Right cardiac atrium (tissue), 5 donors: ENCODE results near the gene RAB3GAP2. TPM values are rescaled to one million over a fixed set of nuclear protein-coding genes. Genes with fewer than 3 reads are reported as not detected.
"Not testable (repeated sequence)": the region's sequence is repeated elsewhere in the genome, so short reads cannot be mapped to it uniquely, and the experiment has no call there.

Experiments used
- ATAC-seq, 2 donors: fragments of 200-7000 bp; cut with Tn5 transposase; one replicate each; pipeline versions ENCODE4 v1.8.0 to v1.9.1; 2020; ENCODE audit warnings: moderate library complexity in 2 of 2, mild to moderate bottlenecking in 1 of 2
- DNase-seq, 3 donors: peaks; one replicate each; pipeline ENCODE4 v3.0.0-alpha.2; 2020
- H3K27ac ChIP-seq: one replicate; pipeline ENCODE4 v1.5.1; 2013; ENCODE audit warnings: mild to moderate bottlenecking, low read length, control low read depth, moderate library complexity
- H3K27me3 ChIP-seq: one replicate; pipeline ENCODE4 v1.6.1; 2013; ENCODE audit not compliant: control insufficient read depth, insufficient read depth
- H3K4me1 ChIP-seq: one replicate; pipeline ENCODE4 v1.6.1; 2013; ENCODE audit warnings: low read length; ENCODE audit not compliant: control insufficient read depth, insufficient read depth
- H3K4me3 ChIP-seq: one replicate; pipeline ENCODE4 v1.5.1; 2013; ENCODE audit warnings: low read length, control low read depth
- H3K9me3 ChIP-seq: one replicate; pipeline ENCODE4 v1.6.1; 2013; ENCODE audit warnings: low read length; ENCODE audit not compliant: control insufficient read depth
- WGBS: extraction: QIAGEN DNeasy Blood & Tissue Kit; methylation state at CpG from one replicate; pipeline ENCODE4 v1.1.7; 2013; 5-methylcytosine and 5-hydroxymethylcytosine counted together
- intact Hi-C, 4 donors: fragments of 100-400 bp; cut with DNase I; formaldehyde crosslinking; loops; one replicate each; pipeline versions ENCODE4 v1.11.0 to v1.14.0; 2022 to 2023
- polyA plus RNA-seq: library from polyadenylated mRNA; stranded (reverse); fragments of 200-250 nt; gene quantifications from one replicate; pipeline ENCODE4 v1.2.3, GENCODE V29; 2013
- total RNA-seq, 4 donors: library from RNA; stranded (reverse); fragmentation: NEBNext Ultra II Directional; extraction: Animal tissue kit (Norgen Biotek cat#: 25700); gene quantifications; one replicate each; pipeline ENCODE4 v1.2.1, GENCODE V29; 2021
- donor health status: healthy with polysubstance abuse.
- donor health status: DM: no; HTN: yes; CAD: no.
- donor health status: DM: no; HTN: no; CAD: no.
- donor health status: DM: no; HTN: yes; CAD: no; lungs with severe emphysema.
- donor health status: DM: yes; HTN: yes; CAD: no.

The RAB3GAP2 gene
- total and polyA plus RNA-seq, 5 donors: 7.4 to 31.9 (median 23.4) TPM

DNA sequence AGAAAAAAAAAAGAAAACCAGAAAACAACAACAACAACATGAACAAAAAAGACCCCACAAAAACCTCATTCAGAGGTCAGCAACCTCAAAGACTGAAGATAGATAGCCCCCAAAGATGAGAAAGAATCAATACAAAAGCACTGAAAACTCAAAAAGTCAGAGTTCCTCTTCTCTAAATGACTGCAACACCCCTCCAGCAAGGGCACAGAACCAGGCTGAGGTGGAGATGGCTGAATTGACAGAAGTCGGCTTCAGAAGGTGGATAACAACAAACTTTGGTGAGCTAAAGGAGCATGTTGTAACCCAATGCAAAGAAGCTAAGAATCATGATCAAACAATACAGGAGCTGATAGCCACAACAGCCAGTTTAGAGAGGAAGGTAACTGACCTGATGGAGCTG is 17.0 kb downstream of the RAB3GAP2 start:
- Histone ChIP-seq H3K9me3 (no peaks in the 10 kb centered on the region), H3K4me1 (no peaks in the 10 kb centered on the region), H3K27me3 (no peaks in the 10 kb centered on the region), H3K27ac (no peak overlapping the region), H3K4me3 (no peak overlapping the region)
- ATAC-seq (no peak), DNase-seq (no peak)
- WGBS: 94% methylated on average over 1 of the region's 1 CpG
- intact Hi-C loops: no loop called here

DNA sequence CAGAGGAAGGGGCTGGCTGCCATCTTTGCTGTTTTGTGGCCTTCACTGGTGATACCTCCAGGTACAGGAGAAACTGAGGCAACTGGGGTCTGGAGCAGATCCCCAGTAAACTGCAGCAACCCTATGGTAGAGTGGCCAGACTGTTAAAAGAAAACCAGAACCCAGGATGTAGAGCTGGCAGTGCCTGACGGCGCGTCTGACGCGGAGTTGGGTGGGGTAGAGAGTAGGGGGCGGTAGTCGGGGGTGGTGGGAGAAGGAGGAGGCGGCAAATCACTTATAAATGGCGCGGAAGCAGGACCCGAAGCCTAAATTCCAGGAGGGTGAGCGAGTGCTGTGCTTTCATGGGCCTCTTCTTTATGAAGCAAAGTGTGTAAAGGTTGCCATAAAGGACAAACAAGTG is 19.0 kb downstream of the RAB3GAP2 start:
- WGBS: 99% methylated on average over 12 of the region's 12 CpGs
- H3K27ac ChIP-seq, H3K4me1 ChIP-seq, H3K27me3 ChIP-seq, intact Hi-C loops, DNase-seq, H3K9me3 ChIP-seq, H3K4me3 ChIP-seq: not testable (repeated sequence)
- ATAC-seq: peak; percentile 72 to 73

DNA sequence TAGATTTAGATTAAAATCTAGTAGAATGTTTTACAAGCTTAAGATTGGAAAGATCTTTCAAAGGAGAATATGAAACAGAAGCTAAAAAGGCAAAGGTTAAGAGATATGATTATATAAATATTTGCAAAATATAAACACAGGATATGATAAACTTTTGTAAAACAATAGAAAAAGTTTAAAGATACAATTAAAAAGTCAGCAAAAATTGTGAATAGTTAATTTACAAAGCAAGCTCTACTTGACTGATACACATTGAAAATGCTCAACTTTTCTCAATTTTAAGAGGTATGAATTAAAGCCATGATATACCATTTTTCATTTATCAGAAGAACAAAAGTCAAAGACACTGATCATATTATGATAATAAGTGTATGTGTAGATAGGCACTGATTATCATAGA is 21.0 kb downstream of the RAB3GAP2 start:
- H3K9me3 ChIP-seq: peaks cover 3% of the 10 kb centered on the region
- no peak for DNase-seq
- no peak for ATAC-seq
- no peaks in the 10 kb centered on the region for H3K4me1 ChIP-seq
- H3K4me3 ChIP-seq: no peak overlapping the region
- H3K27ac ChIP-seq: no peak overlapping the region
- H3K27me3 ChIP-seq: no peaks in the 10 kb centered on the region
- intact Hi-C loops: no loop called here

DNA sequence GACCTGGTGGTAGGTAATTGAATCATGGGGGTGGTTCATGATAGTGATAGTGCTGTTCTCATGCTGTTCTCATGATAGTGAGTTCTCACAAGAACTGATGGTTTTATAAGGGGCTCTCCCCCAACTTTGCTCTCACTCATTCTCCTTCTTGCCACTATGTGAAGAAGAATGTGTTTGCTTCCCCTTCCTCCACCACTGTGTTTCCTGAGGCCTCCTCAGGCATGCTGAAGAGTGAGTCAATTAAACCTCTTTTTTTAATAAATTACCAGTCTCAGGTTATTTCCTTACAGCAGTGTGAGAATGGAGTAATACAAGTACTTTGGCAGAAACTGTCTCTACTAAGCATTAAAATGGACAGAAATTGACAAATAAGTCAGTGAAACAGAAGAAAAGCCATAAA is 21.6 kb downstream of the RAB3GAP2 start:
- no peak for DNase-seq
- intact Hi-C loops: no loop called here
- ATAC-seq: no peak
- H3K27me3 ChIP-seq: no peaks in the 10 kb centered on the region
- no peak overlapping the region for H3K27ac ChIP-seq
- no peak overlapping the region for H3K4me3 ChIP-seq
- H3K4me1 ChIP-seq: no peaks in the 10 kb centered on the region
- H3K9me3 ChIP-seq: peaks cover 3% of the 10 kb centered on the region

DNA sequence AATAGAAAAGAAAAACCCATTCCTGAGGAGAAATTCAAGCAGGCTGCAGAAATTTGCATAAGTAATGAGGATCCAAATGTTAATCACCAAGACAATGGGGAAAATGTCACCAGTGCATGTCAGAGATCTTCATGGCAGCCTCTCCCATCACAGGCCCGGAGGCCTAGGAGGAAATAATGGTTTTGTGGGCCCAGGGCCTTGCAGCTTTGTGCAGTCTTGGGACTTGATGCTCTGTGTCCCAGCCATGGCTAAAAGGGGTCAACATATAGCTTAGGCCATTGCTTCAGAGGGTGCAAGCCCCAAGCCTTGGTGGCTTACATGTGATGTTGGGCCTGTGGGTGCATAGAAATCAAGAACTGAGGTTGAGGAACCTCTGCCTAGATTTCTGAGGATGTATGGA is 22.7 kb downstream of the RAB3GAP2 start:
- H3K4me3 ChIP-seq: no peak overlapping the region

DNA sequence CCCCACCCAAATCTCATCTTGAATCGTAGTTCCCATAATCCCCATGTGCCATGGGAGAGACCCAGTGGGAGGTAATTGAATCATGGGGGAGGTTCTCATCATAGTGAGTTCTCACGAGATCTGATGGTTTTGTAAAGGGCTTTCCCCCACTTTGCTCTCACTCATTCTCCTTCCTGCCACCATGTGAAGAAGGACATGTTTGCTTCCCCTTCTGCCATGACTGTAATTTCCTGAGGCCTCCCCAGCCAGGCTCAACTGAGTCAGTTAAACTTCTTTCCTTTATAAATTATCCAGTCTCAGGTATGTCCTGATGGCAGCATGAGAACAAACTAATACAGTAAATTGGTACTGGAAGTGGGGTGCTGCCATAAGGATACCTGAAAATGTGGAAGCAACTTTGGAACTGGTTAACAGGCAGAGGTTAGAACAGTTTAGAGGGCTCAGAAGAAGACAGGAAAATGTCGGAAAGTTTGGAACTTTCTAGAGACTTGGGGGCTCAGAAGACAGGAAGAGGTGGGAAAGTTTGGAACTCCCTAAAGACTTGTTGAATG is 23.5 kb downstream of the RAB3GAP2 start:
- H3K4me3 ChIP-seq, DNase-seq, H3K27ac ChIP-seq, H3K4me1 ChIP-seq, H3K27me3 ChIP-seq, ATAC-seq, H3K9me3 ChIP-seq, intact Hi-C loops: not testable (repeated sequence)
- WGBS: 98% methylated on average over 3 of the region's 3 CpGs

More for the DNA sequence above, 22.7 kb downstream of the RAB3GAP2 start:
- Histone ChIP-seq H3K4me1 (no peaks in the 10 kb centered on the region), H3K9me3 (peaks cover 3% of the 10 kb centered on the region), H3K27me3 (no peaks in the 10 kb centered on the region), H3K27ac (no peak overlapping the region)
- intact Hi-C loops: no loop called here
- ATAC-seq (no peak), DNase-seq (no peak)
- WGBS: 98% methylated on average over 1 of the region's 1 CpG

DNA sequence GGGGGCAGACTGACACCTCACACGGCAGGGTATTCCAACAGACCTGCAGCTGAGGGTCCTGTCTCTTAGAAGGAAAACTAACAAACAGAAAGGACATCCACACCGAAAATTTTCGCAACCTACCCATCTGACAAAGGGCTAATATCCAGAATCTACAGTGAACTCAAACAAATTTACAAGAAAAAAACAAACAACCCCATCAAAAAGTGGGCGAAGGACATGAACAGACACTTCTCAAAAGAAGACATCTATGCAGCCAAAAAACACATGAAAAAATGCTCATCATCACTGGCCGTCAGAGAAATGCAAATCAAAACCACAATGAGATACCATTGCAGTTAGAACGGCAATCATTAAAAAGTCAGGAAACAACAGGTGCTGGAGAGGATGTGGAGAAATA is 26.4 kb downstream of the RAB3GAP2 start:
- H3K9me3 ChIP-seq, intact Hi-C loops, H3K4me1 ChIP-seq, ATAC-seq, H3K4me3 ChIP-seq, DNase-seq, H3K27ac ChIP-seq, H3K27me3 ChIP-seq: not testable (repeated sequence)
- WGBS: 88% methylated on average over 5 of the region's 6 CpGs

DNA sequence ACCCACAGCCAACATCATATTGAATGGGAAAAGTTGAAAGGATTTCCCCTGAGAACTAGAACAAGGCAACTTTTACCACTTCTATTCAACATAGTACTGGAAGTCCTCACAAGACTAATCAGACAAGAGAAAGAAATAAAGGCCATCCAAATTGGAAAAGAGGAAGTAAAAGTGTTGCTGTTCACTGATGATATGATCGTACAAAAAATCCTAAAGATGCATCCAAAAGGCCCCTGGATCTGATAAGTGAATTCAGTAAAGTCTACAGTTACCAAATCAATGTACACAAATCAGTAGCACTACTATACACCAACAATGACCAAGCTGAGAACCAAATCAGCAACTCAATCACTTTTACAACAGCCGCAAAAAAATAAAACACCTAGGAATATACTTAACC is 28.3 kb downstream of the RAB3GAP2 start:
- Histone ChIP-seq H3K9me3 (no peaks in the 10 kb centered on the region), H3K4me3 (no peak overlapping the region), H3K4me1 (no peaks in the 10 kb centered on the region), H3K27ac (no peak overlapping the region), H3K27me3 (no peaks in the 10 kb centered on the region)
- 87% methylated on average over 2 of the region's 2 CpGs for WGBS
- no peak for ATAC-seq
- no peak for DNase-seq
- intact Hi-C loops: no loop called here

DNA sequence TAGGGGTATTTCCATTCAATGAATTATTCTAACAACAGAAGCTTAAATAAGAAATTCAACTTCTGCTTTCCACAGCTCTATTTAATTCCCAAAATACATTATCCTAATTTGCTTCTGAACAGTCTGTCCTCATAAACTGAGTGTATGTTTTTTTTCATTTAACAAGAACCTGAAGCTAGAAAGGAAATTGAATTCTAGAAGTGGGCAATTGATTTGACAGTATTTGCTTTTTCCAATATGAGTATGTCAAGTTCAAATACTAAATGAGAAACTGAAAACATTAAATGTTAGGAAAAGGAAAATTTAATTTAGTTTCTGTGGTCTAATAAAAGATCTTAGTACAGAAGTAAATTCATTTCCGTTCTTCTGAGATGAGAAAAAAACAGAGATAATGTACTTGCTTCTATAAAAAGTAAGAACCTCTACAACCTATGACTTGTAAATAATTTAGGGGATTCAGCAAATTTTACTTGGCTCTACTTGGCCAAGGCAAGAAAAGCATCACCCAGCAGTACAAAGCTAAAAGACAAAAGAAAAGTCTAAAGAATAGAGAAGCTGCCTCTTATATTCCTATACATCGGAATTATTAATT is 31.1 kb downstream of the RAB3GAP2 start:
- H3K4me3 ChIP-seq: no peak overlapping the region
- intact Hi-C loops: no loop called here
- H3K9me3 ChIP-seq: no peaks in the 10 kb centered on the region
- WGBS: 82% methylated on average over 2 of the region's 2 CpGs
- no peaks in the 10 kb centered on the region for H3K27me3 ChIP-seq
- H3K27ac ChIP-seq: no peak overlapping the region
- no peak for ATAC-seq
- H3K4me1 ChIP-seq: no peaks in the 10 kb centered on the region
- DNase-seq: no peak

DNA sequence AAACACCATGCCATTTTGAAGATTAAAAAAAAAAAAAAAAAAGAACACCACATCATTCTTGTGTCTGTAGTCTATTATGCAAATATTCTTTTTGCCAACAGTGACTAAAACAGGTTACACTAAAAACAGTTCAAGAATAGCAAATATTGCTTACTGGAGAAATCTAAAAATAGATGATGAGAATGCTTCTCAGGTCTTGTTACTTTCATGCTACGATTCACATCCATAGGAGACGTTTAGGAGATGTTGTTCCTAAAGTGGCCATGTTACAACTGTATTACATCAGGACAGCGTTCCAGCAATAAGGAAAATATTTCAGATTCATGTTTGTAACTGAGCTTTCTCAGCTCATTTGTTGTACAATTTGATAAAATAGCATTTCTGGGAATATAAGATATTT is 32.3 kb downstream of the RAB3GAP2 start:
- no peak overlapping the region for H3K4me3 ChIP-seq
- 80% methylated on average over 3 of the region's 3 CpGs for WGBS
- no peaks in the 10 kb centered on the region for H3K9me3 ChIP-seq
- DNase-seq: no peak
- H3K4me1 ChIP-seq: no peaks in the 10 kb centered on the region
- no peaks in the 10 kb centered on the region for H3K27me3 ChIP-seq
- ATAC-seq: no peak
- intact Hi-C loops: no loop called here
- H3K27ac ChIP-seq: no peak overlapping the region

DNA sequence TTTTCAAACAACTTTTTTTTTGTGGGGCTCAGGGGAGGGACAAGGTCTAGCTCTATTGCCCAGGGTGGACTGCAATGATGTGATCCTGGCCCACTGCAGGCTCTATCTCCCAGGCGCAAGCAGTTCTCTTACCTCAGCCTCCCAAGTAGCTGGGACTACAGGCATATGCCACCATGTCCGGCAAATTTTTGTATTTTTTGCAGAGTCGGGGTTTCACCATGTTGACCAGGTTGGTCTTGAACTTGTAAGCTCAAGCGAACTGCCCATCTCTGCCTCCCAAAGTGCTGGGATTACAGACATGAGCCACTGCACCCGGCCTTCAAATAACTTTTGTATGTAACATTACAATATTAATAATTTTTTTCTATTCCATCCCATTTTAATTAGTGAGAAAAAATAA is 33.0 kb downstream of the RAB3GAP2 start:
- intact Hi-C loops: no loop called here
- no peaks in the 10 kb centered on the region for H3K27me3 ChIP-seq
- no peak overlapping the region for H3K27ac ChIP-seq
- DNase-seq (no peak), ATAC-seq (no peak)
- H3K4me3 ChIP-seq: no peak overlapping the region
- H3K9me3 ChIP-seq: no peaks in the 10 kb centered on the region
- no peaks in the 10 kb centered on the region for H3K4me1 ChIP-seq
- WGBS: 97% methylated on average over 5 of the region's 5 CpGs

DNA sequence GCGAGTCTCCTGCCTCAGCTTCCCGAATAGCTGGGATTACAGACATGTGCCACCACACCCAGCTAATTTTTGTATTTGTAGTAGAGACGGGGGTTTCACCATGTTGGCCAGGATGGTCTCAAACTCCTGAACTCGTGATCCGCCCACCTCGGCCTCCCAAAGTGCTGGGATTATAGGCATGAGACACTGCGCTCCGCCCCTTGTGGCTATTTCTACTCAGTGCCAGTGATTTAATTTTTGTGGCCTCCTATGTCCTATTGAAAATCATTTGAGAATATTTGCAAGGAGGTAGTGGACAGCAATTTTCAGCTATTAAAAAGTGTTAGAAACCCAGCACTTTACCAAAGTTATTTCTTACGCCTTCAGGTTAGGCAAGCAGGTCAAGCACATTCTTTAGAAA is 36.0 kb downstream of the RAB3GAP2 start:
- H3K4me1 ChIP-seq, H3K27me3 ChIP-seq, H3K9me3 ChIP-seq, H3K27ac ChIP-seq, ATAC-seq, H3K4me3 ChIP-seq, DNase-seq, intact Hi-C loops: not testable (repeated sequence)
- 99% methylated on average over 9 of the region's 9 CpGs for WGBS
